Ovary (tissue), 9 donors: Measurements from ENCODE around the gene STT3A. TPM values are rescaled to one million over a fixed set of nuclear protein-coding genes. Genes with fewer than 3 reads are reported as not detected.

Experiments
- polyA plus RNA-seq, 2 donors: library from polyadenylated mRNA; stranded (reverse); fragments of 200-250 nt in 1 of 2; fragments of 350-450 nt in 1 of 2; fragmentation: Illumina TruSeq in 1 of 2; extraction: RNeasy Lipid Tissue Mini Kit (QIAGEN cat#74804) in 1 of 2; gene quantifications; one replicate each; pipeline ENCODE4 v1.2.3, GENCODE V29; 2013 to 2014
- small RNA-seq: library from RNA; depleted of rRNA; stranded (forward); fragments of <200 nt; gene quantifications from one replicate; pipeline ENCODE3, GENCODE V24; 2016
- total RNA-seq, 7 donors: library from RNA; depleted of rRNA in 2 of 7; stranded (reverse); fragments of >200 nt in 2 of 7; fragmentation: NEBNext Ultra II Directional in 3 of 7; extraction: Animal tissue kit (Norgen Biotek cat#: 25700) in 3 of 7; gene quantifications; one replicate each; pipeline versions ENCODE4 v1.1.0 to v1.2.4, GENCODE V29; 2016 to 2023
- donor health status: DM: no; HTN: no; CAD: no; lungs with moderate emphysema.
- donor health status: DM: no; HTN: no; CAD: no.
- donor health status: Bipolar disorder and iron deficiency.
- donor health status: DM: yes; HTN: yes; CAD: no.
- donor health status: DM: no; HTN: no; CAD: no.
- donor health status: DM: yes; HTN: yes; CAD: no.

Gene STT3A
- total and polyA plus RNA-seq, 9 donors = 51.9 to 239 (median 135) TPM

Small RNA genes within 50 kb of the gene (small RNA-seq; reads per million reads assigned to genes)
- gene RNU2-35P (not detected), gene RNU6-1156P (not detected)

Other genes starting within 250 kb of the STT3A start
- gene FEZ1, start 96.6 kb upstream of the STT3A start, total RNA-seq = 10 to 100 TPM; 13.1 to 31.2 (median 19.7) TPM
- gene FEZ1, start 96.6 kb upstream of the STT3A start, polyA plus RNA-seq = 10 to 100 TPM; 30.6 to 58.7 TPM
- gene EI24, start 23.4 kb upstream of the STT3A start, total RNA-seq = 10 to 100 TPM; 44.9 to 58.4 (median 53.4) TPM
- gene EI24, start 23.4 kb upstream of the STT3A start, polyA plus RNA-seq = 100 to 1,000 TPM in 1 of 2 donors, 10 to 100 TPM in 1; 48.4 to 149 TPM
- 1 to 10 TPM in 4 of 7 donors, under 1 TPM in 3; 0.24 to 3.2 (median 1.1) TPM for gene CHEK1, start 32.3 kb downstream of the STT3A start, total RNA-seq
- 1 to 10 TPM; 1.5 to 3.5 TPM for gene CHEK1, start 32.3 kb downstream of the STT3A start, polyA plus RNA-seq
- not detected for gene ACRV1, start 88.0 kb downstream of the STT3A start, total RNA-seq
- not detected for gene ACRV1, start 88.0 kb downstream of the STT3A start, polyA plus RNA-seq
- gene PATE1, start 153.4 kb downstream of the STT3A start, total RNA-seq = not detected
- under 1 TPM in 1 of 2 donors, not detected in 1; 0.30 TPM for gene PATE1, start 153.4 kb downstream of the STT3A start, polyA plus RNA-seq
- gene PATE2, start 186.0 kb downstream of the STT3A start, total RNA-seq = under 1 TPM in 1 of 7 donors, not detected in 6; 0.12 TPM
- under 1 TPM in 1 of 2 donors, not detected in 1; 0.10 TPM for gene PATE2, start 186.0 kb downstream of the STT3A start, polyA plus RNA-seq
- gene PATE3, start 195.3 kb downstream of the STT3A start, total RNA-seq = not detected
- gene PATE3, start 195.3 kb downstream of the STT3A start, polyA plus RNA-seq = not detected
- not detected for gene PATE4, start 240.5 kb downstream of the STT3A start, total RNA-seq
- gene PATE4, start 240.5 kb downstream of the STT3A start, polyA plus RNA-seq = not detected